Measurements from ENCODE around the gene PLAA.

- TF ChIP-seq POLR2A (IDR thresholded peaks at IDR 0.05) (no peak), CTCF (IDR thresholded peaks at IDR 0.05) (no peak)
These were observed 11.2 kb downstream of the PLAA start for GRCh38 chr9:26935847-26936246.
